K562 (cell line): ENCODE measurements around the gene LY6G6D. TPM values are rescaled to one million over a fixed set of nuclear protein-coding genes. Genes with fewer than 3 reads are reported as not detected.

Source experiments
- ARID3B ChIP-seq: fragments of 250-450 bp; sonication (Bioruptor Pico); IDR thresholded peaks from 2 replicates; pipeline ENCODE4 v1.4.0; 2020; ENCODE audit warnings: borderline replicate concordance
- FOXM1 ChIP-seq, 2 experiments: fragments of 450-650 bp in 1 of 2; sonication (generic) in 1 of 2; formaldehyde crosslinking in 1 of 2; IDR thresholded peaks; 2 replicates each; pipeline versions ENCODE4 v1.6.1 to v1.9.0; 2017 to 2022; ENCODE audit warnings: low read depth in 2 of 2, mild to moderate bottlenecking in 2 of 2, missing genetic modification reagents in 1 of 2, moderate library complexity in 1 of 2
- FOXP1 ChIP-seq: sonication (generic); formaldehyde crosslinking; IDR thresholded peaks from 2 replicates; pipeline ENCODE4 v1.8.0; 2022; ENCODE audit warnings: mild to moderate bottlenecking, missing genetic modification reagents
- KLF13 ChIP-seq: fragments of 450-650 bp; IDR thresholded peaks from 2 replicates; pipeline ENCODE4 v1.6.1; 2016; ENCODE audit warnings: missing genetic modification characterization, low read depth, mild to moderate bottlenecking, missing compliant biosample characterization, moderate library complexity, borderline replicate concordance
- NFE2 ChIP-seq: IDR thresholded peaks from 2 replicates; pipeline ENCODE4 v1.6.1; 2014; ENCODE audit warnings: antibody characterized with exemption, low read depth
- NFE2L1 ChIP-seq: fragments of 450-650 bp; IDR thresholded peaks from 2 replicates; pipeline ENCODE4 v1.6.1; 2016; ENCODE audit warnings: missing genetic modification characterization, low read depth, mild to moderate bottlenecking, missing compliant biosample characterization, moderate library complexity, borderline replicate concordance
- XRCC5 ChIP-seq: fragments of 200-400 bp; formaldehyde crosslinking; IDR thresholded peaks from 2 replicates; pipeline ENCODE4 v1.6.1; 2017; ENCODE audit warnings: low read depth, mild to moderate bottlenecking, low read length
- ZNF146 ChIP-seq: IDR thresholded peaks from one replicate; pipeline ENCODE4 v1.6.1; 2018; ENCODE audit warnings: missing compliant biosample characterization; ENCODE audit not compliant: unreplicated experiment
- ZNF24 ChIP-seq: fragments of 450-650 bp; IDR thresholded peaks from 2 replicates; pipeline ENCODE4 v1.6.1; 2016
- ZNF79 ChIP-seq: fragments of 250-450 bp; sonication (Bioruptor Pico); IDR thresholded peaks from 2 replicates; pipeline ENCODE4 v1.4.0; 2020; ENCODE audit warnings: low read depth, mild to moderate bottlenecking, moderate library complexity
- polyA plus RNA-seq, 8 experiments: library from polyadenylated mRNA; depleted of rRNA in 4 of 8; stranded (reverse) in 5 of 8; unstranded in 3 of 8; fragments of >200 nt; fragmentation: Nextera tagmentation in 2 of 8; fragmentation: Illumina TruSeq in 1 of 8; extraction: Ambion mirVana in 2 of 8; extraction: Trizol in 1 of 8; gene quantifications; 2 replicates each; pipeline versions ENCODE4 v1.2.1 to v1.2.3, GENCODE V29; 2011 to 2014; ENCODE audit warnings: inconsistent platforms in 1 of 8, missing spikeins in 1 of 8
- total RNA-seq, 7 experiments: library from RNA; depleted of rRNA in 6 of 7; stranded (reverse); fragments of >200 nt in 6 of 7; fragmentation: Illumina TruSeq in 2 of 7; extraction: Trizol in 2 of 7; gene quantifications; 2 replicates each; pipeline versions ENCODE4 v1.2.1 to v1.2.3, GENCODE V29; 2011 to 2021; ENCODE audit warnings: low replicate concordance in 1 of 7
- TF ChIP-seq, protein P1 (sequence below): sonication (generic); formaldehyde crosslinking; IDR thresholded peaks from 2 replicates; pipeline ENCODE4 v1.8.1; 2022; ENCODE audit warnings: missing genetic modification reagents
- TF ChIP-seq, protein P2 (sequence below): fragments of 450-650 bp; IDR thresholded peaks from 2 replicates; pipeline ENCODE4 v1.6.1; 2016; ENCODE audit warnings: borderline replicate concordance
- TF ChIP-seq, protein P3 (sequence below): fragments of 150-350 bp; IDR thresholded peaks from 2 replicates; pipeline ENCODE4 v1.6.1; 2014; ENCODE audit warnings: low read depth, mild to moderate bottlenecking, low read length, borderline replicate concordance
- TF ChIP-seq, protein P4 (sequence below), 2 experiments: IDR thresholded peaks in 1 of 2; conservative IDR thresholded peaks in 1 of 2; 2 replicates each; pipeline ENCODE4 v1.6.1; 2016; ENCODE audit warnings: low read depth in 2 of 2, mild to moderate bottlenecking in 1 of 2, missing compliant biosample characterization in 1 of 2, missing genetic modification characterization in 1 of 2, moderate library complexity in 1 of 2

LY6G6D gene
- total and polyA plus RNA-seq, 9 of the 15 experiments (the other 6 are each of a cell fraction or from before 2014, with no cell fraction given) = 0.30 to 0.38 TPM; not detected in 7

GRCh38 chr6:31739639-31740396, 24.7 kb downstream of the LY6G6D start, which contains the start of gene MSH5 (continued):
- TF ChIP-seq ARID3B (CRISPR knock-in tag) (0 out of 2 replicates have a peak, but pooled peaks have one; percentile 68), ZNF146 (CRISPR knock-in tag) (no peak), NFE2L1 (no peak), FOXP1 (peak; percentile 100), KLF13 (tag) (peak; percentile 69), NFE2 (no peak), ZNF24 (no peak), XRCC5 (peak; percentile 79; the same call in 1 of the 2 replicates), ZNF79 (no peak), FOXM1 (IDR thresholded peaks at IDR 0.05; ENCODE audit: low read depth) (no peak), FOXM1 (CRISPR knock-in tag; IDR thresholded peaks at IDR 0.05; ENCODE audit: low read depth) (peak; percentile 97)
- TF ChIP-seq, protein P1, sequence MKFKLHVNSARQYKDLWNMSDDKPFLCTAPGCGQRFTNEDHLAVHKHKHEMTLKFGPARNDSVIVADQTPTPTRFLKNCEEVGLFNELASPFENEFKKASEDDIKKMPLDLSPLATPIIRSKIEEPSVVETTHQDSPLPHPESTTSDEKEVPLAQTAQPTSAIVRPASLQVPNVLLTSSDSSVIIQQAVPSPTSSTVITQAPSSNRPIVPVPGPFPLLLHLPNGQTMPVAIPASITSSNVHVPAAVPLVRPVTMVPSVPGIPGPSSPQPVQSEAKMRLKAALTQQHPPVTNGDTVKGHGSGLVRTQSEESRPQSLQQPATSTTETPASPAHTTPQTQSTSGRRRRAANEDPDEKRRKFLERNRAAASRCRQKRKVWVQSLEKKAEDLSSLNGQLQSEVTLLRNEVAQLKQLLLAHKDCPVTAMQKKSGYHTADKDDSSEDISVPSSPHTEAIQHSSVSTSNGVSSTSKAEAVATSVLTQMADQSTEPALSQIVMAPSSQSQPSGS (CRISPR knock-in tag) = no peak
- TF ChIP-seq, protein P2, sequence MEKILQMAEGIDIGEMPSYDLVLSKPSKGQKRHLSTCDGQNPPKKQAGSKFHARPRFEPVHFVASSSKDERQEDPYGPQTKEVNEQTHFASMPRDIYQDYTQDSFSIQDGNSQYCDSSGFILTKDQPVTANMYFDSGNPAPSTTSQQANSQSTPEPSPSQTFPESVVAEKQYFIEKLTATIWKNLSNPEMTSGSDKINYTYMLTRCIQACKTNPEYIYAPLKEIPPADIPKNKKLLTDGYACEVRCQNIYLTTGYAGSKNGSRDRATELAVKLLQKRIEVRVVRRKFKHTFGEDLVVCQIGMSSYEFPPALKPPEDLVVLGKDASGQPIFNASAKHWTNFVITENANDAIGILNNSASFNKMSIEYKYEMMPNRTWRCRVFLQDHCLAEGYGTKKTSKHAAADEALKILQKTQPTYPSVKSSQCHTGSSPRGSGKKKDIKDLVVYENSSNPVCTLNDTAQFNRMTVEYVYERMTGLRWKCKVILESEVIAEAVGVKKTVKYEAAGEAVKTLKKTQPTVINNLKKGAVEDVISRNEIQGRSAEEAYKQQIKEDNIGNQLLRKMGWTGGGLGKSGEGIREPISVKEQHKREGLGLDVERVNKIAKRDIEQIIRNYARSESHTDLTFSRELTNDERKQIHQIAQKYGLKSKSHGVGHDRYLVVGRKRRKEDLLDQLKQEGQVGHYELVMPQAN = peak; percentile 95
- TF ChIP-seq, protein P3, sequence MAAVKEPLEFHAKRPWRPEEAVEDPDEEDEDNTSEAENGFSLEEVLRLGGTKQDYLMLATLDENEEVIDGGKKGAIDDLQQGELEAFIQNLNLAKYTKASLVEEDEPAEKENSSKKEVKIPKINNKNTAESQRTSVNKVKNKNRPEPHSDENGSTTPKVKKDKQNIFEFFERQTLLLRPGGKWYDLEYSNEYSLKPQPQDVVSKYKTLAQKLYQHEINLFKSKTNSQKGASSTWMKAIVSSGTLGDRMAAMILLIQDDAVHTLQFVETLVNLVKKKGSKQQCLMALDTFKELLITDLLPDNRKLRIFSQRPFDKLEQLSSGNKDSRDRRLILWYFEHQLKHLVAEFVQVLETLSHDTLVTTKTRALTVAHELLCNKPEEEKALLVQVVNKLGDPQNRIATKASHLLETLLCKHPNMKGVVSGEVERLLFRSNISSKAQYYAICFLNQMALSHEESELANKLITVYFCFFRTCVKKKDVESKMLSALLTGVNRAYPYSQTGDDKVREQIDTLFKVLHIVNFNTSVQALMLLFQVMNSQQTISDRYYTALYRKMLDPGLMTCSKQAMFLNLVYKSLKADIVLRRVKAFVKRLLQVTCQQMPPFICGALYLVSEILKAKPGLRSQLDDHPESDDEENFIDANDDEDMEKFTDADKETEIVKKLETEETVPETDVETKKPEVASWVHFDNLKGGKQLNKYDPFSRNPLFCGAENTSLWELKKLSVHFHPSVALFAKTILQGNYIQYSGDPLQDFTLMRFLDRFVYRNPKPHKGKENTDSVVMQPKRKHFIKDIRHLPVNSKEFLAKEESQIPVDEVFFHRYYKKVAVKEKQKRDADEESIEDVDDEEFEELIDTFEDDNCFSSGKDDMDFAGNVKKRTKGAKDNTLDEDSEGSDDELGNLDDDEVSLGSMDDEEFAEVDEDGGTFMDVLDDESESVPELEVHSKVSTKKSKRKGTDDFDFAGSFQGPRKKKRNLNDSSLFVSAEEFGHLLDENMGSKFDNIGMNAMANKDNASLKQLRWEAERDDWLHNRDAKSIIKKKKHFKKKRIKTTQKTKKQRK = peak; percentile 87
- TF ChIP-seq, protein P4, sequence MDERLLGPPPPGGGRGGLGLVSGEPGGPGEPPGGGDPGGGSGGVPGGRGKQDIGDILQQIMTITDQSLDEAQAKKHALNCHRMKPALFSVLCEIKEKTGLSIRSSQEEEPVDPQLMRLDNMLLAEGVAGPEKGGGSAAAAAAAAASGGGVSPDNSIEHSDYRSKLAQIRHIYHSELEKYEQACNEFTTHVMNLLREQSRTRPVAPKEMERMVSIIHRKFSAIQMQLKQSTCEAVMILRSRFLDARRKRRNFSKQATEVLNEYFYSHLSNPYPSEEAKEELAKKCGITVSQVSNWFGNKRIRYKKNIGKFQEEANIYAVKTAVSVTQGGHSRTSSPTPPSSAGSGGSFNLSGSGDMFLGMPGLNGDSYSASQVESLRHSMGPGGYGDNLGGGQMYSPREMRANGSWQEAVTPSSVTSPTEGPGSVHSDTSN (CRISPR knock-in tag; IDR thresholded peaks at IDR 0.05; ENCODE audit: low read depth) = no peak
- TF ChIP-seq, protein P4 (tag; conservative IDR thresholded peaks at IDR 0.05; ENCODE audit: low read depth) = peak; percentile 66
